A549 (cell line): ENCODE results near the gene NOTCH3. TPM values are rescaled to one million over a fixed set of nuclear protein-coding genes. Genes with fewer than 3 reads are reported as not detected.

ENCODE experiments used
- polyA plus RNA-seq, 4 experiments: library from polyadenylated mRNA; depleted of rRNA in 3 of 4; stranded (reverse); fragments of >200 nt; fragmentation: RNase III in 1 of 4; extraction: RNeasy Plus Mini Kit Qiagen cat#74134 plus additional on column Dnase treatment in 1 of 4; gene quantifications; 2 replicates in 3 of 4; 3 replicates in 1 of 4; pipeline ENCODE4 v1.2.3, GENCODE V29; 2011 to 2017
- small RNA-seq, 6 experiments: library from RNA; depleted of rRNA; stranded (forward); fragments of <200 nt; gene quantifications; one replicate each; pipeline ENCODE3, GENCODE V24; 2012

The NOTCH3 gene
- polyA plus RNA-seq, 2 of the 4 experiments (the other 2 are of a cell fraction), result 9.5 to 14.7 TPM

Small RNAs within 50 kb of the gene (small RNA-seq; reads per million reads assigned to genes)
- 0 reads per million in 6 experiments for gene MIR6795
- gene RNU6-782P, result 0 to 2.1 (median 0) reads per million in 6 experiments

Other genes with a start within 250 kb of the NOTCH3 start
- gene SLC1A6, start 221.1 kb downstream of the NOTCH3 start, polyA plus RNA-seq (2011; rRNA removed), result not detected in 2 replicates
- not detected in 3 replicates for gene SLC1A6, start 221.1 kb downstream of the NOTCH3 start, polyA plus RNA-seq (2017; fragmentation: RNase III; extraction: RNeasy Plus Mini Kit Qiagen cat#74134 plus additional on column Dnase treatment)
- gene CASP14, start 151.5 kb downstream of the NOTCH3 start, polyA plus RNA-seq (2011; rRNA removed), result not detected in 2 replicates
- gene CASP14, start 151.5 kb downstream of the NOTCH3 start, polyA plus RNA-seq (2017; fragmentation: RNase III; extraction: RNeasy Plus Mini Kit Qiagen cat#74134 plus additional on column Dnase treatment), result not detected in 3 replicates
- not detected in 2 replicates for gene OR1I1, start 118.8 kb downstream of the NOTCH3 start, polyA plus RNA-seq (2011; rRNA removed)
- gene OR1I1, start 118.8 kb downstream of the NOTCH3 start, polyA plus RNA-seq (2017; fragmentation: RNase III; extraction: RNeasy Plus Mini Kit Qiagen cat#74134 plus additional on column Dnase treatment), result not detected in 3 replicates
- 5.0 and 5.5 TPM in 2 replicates for gene SYDE1, start 93.6 kb downstream of the NOTCH3 start, polyA plus RNA-seq (2011; rRNA removed)
- gene SYDE1, start 93.6 kb downstream of the NOTCH3 start, polyA plus RNA-seq (2017; fragmentation: RNase III; extraction: RNeasy Plus Mini Kit Qiagen cat#74134 plus additional on column Dnase treatment), result 7.7 to 10.3 TPM (median 8.8 TPM) in 3 replicates
- 0.12 and 0.29 TPM in 2 replicates for gene EPHX3, start 31.5 kb upstream of the NOTCH3 start, polyA plus RNA-seq (2011; rRNA removed)
- gene EPHX3, start 31.5 kb upstream of the NOTCH3 start, polyA plus RNA-seq (2017; fragmentation: RNase III; extraction: RNeasy Plus Mini Kit Qiagen cat#74134 plus additional on column Dnase treatment), result 0.05 to 0.08 TPM (median 0.08 TPM) in 3 replicates
- 8.3 and 11.8 TPM in 2 replicates for gene BRD4, start 131.5 kb upstream of the NOTCH3 start, polyA plus RNA-seq (2011; rRNA removed)
- gene BRD4, start 131.5 kb upstream of the NOTCH3 start, polyA plus RNA-seq (2017; fragmentation: RNase III; extraction: RNeasy Plus Mini Kit Qiagen cat#74134 plus additional on column Dnase treatment), result 22.5 to 23.3 TPM (median 23.1 TPM) in 3 replicates
- 13.5 and 16.2 TPM in 2 replicates for gene AKAP8, start 178.8 kb upstream of the NOTCH3 start, polyA plus RNA-seq (2011; rRNA removed)
- 16.2 to 17.7 TPM (median 17.3 TPM) in 3 replicates for gene AKAP8, start 178.8 kb upstream of the NOTCH3 start, polyA plus RNA-seq (2017; fragmentation: RNase III; extraction: RNeasy Plus Mini Kit Qiagen cat#74134 plus additional on column Dnase treatment)
- gene AKAP8L, start 218.0 kb upstream of the NOTCH3 start, polyA plus RNA-seq (2011; rRNA removed), result 28.4 and 40.3 TPM in 2 replicates
- 37.6 to 43.3 TPM (median 42.9 TPM) in 3 replicates for gene AKAP8L, start 218.0 kb upstream of the NOTCH3 start, polyA plus RNA-seq (2017; fragmentation: RNase III; extraction: RNeasy Plus Mini Kit Qiagen cat#74134 plus additional on column Dnase treatment)
- gene WIZ, start 249.0 kb upstream of the NOTCH3 start, polyA plus RNA-seq (2011; rRNA removed), result 3.7 and 4.6 TPM in 2 replicates
- gene WIZ, start 249.0 kb upstream of the NOTCH3 start, polyA plus RNA-seq (2017; fragmentation: RNase III; extraction: RNeasy Plus Mini Kit Qiagen cat#74134 plus additional on column Dnase treatment), result 13.4 to 16.5 TPM (median 15.1 TPM) in 3 replicates